ENCODE measurements around the gene ISG15. TPM values are rescaled to one million over a fixed set of nuclear protein-coding genes. Genes with fewer than 3 reads are reported as not detected.

ISG15 gene
- total and polyA plus RNA-seq, 2 experiments from 2014 or later: 62.3 to 89.6 TPM

- Histone ChIP-seq H3K27ac (peak overlapping the region; percentile 58), H3K4me3 (no peak overlapping the region), H3K36me3 (replicated peaks; ENCODE audit: insufficient read depth, low read depth) (no peaks in the 10 kb centered on the region), H3K79me2 (peaks cover 36% of the 10 kb centered on the region), H3K4me1 (ENCODE audit: insufficient read depth) (peaks cover 39% of the 10 kb centered on the region), H3K9me2 (replicated peaks; ENCODE audit: insufficient read depth) (no peaks in the 10 kb centered on the region), H3K4me2 (peak overlapping the region; percentile 97), H4K20me1 (ENCODE audit: insufficient read depth, poor library complexity, severe bottlenecking) (no peaks in the 10 kb centered on the region), H3K27me3 (no peaks in the 10 kb centered on the region), H2AFZ (no peak overlapping the region), H3K9me3 (ENCODE audit: low read depth) (no peaks in the 10 kb centered on the region)
- DNase-seq (ENCODE audit: low spot score): no peak
- WGBS (ENCODE audit: low lambda C conversion rate, missing lambda C conversion rate): 78% methylated on average over 12 of the region's 13 CpGs
- no peak for TF ChIP-seq EZH2 (IDR thresholded peaks at IDR 0.05; ENCODE audit: borderline replicate concordance)
- TF ChIP-seq, protein P1, sequence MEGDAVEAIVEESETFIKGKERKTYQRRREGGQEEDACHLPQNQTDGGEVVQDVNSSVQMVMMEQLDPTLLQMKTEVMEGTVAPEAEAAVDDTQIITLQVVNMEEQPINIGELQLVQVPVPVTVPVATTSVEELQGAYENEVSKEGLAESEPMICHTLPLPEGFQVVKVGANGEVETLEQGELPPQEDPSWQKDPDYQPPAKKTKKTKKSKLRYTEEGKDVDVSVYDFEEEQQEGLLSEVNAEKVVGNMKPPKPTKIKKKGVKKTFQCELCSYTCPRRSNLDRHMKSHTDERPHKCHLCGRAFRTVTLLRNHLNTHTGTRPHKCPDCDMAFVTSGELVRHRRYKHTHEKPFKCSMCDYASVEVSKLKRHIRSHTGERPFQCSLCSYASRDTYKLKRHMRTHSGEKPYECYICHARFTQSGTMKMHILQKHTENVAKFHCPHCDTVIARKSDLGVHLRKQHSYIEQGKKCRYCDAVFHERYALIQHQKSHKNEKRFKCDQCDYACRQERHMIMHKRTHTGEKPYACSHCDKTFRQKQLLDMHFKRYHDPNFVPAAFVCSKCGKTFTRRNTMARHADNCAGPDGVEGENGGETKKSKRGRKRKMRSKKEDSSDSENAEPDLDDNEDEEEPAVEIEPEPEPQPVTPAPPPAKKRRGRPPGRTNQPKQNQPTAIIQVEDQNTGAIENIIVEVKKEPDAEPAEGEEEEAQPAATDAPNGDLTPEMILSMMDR (IDR thresholded peaks at IDR 0.05; ENCODE audit: poor library complexity): no peak
Observed at GRCh38 chr1:1023700-1024099, 10.4 kb downstream of the ISG15 start.

DNA sequence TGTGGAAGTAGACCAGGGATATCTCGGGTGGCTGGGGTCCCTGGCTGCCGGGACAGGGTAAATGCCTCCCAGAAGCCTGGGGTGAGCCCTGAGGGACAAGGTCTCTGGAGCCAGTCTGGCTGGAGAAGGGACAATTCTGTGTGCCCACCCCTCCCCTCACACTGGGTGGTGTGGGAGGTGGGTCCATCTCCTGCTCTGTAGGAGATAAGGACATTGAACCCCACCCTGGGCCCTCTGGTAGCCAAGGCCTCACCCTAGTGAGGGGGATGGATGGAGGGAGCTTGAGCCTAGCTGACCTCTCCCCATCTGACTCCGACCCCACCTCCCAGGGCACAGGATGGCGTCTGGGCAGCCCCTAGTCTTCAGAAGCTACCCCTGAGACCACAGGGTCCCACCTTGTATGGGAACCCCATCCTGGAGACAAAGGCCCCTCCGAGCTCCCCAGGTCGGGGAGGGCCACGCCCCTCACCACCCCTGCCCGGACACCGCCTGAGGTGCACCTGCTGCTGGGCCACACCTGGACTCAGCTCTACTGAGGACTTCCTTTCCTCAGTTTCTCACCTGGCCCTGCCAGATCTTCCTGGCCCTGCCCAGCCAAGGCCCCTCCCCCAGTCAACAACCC is 11.0 kb downstream of the ISG15 start:
- Histone ChIP-seq H4K20me1 (ENCODE audit: insufficient read depth, poor library complexity, severe bottlenecking) (no peaks in the 10 kb centered on the region), H3K4me3 (no peak overlapping the region), H3K9me3 (ENCODE audit: low read depth) (no peaks in the 10 kb centered on the region), H3K36me3 (replicated peaks; ENCODE audit: insufficient read depth, low read depth) (no peaks in the 10 kb centered on the region), H2AFZ (no peak overlapping the region), H3K27ac (peak overlapping the region; percentile 58), H3K4me1 (ENCODE audit: insufficient read depth) (peaks cover 35% of the 10 kb centered on the region), H3K4me2 (peak overlapping the region; percentile 97), H3K9me2 (replicated peaks; ENCODE audit: insufficient read depth) (no peaks in the 10 kb centered on the region), H3K27me3 (no peaks in the 10 kb centered on the region), H3K79me2 (peaks cover 36% of the 10 kb centered on the region)
- no peak for TF ChIP-seq EZH2 (IDR thresholded peaks at IDR 0.05; ENCODE audit: borderline replicate concordance)
- no peak for TF ChIP-seq EZH2phosphoT487 (IDR thresholded peaks at IDR 0.05; ENCODE audit: low read depth, severe bottlenecking, unreplicated experiment)
- TF ChIP-seq, protein P1 (IDR thresholded peaks at IDR 0.05; ENCODE audit: poor library complexity): no peak
- no peak for DNase-seq (ENCODE audit: low spot score)
- 91% methylated on average over 9 of the region's 9 CpGs for WGBS (ENCODE audit: low lambda C conversion rate, missing lambda C conversion rate)

- H2AFZ ChIP-seq: no peak overlapping the region
- H3K79me2 ChIP-seq: peaks cover 36% of the 10 kb centered on the region
- H3K36me3 ChIP-seq (replicated peaks; ENCODE audit: insufficient read depth, low read depth): no peaks in the 10 kb centered on the region
- H3K4me1 ChIP-seq (ENCODE audit: insufficient read depth): peaks cover 35% of the 10 kb centered on the region
- H4K20me1 ChIP-seq (ENCODE audit: insufficient read depth, poor library complexity, severe bottlenecking): no peaks in the 10 kb centered on the region
- no peaks in the 10 kb centered on the region for H3K9me2 ChIP-seq (replicated peaks; ENCODE audit: insufficient read depth)
- TF ChIP-seq, protein P1 (IDR thresholded peaks at IDR 0.05; ENCODE audit: poor library complexity): no peak
- no peak for TF ChIP-seq EZH2 (IDR thresholded peaks at IDR 0.05; ENCODE audit: borderline replicate concordance)
- no peak for TF ChIP-seq EZH2phosphoT487 (IDR thresholded peaks at IDR 0.05; ENCODE audit: low read depth, severe bottlenecking, unreplicated experiment)
- peak overlapping the region; percentile 76 for H3K27ac ChIP-seq
- H3K9me3 ChIP-seq (ENCODE audit: low read depth): no peaks in the 10 kb centered on the region
- no peaks in the 10 kb centered on the region for H3K27me3 ChIP-seq
- 76% methylated on average over 28 of the region's 31 CpGs for WGBS (ENCODE audit: low lambda C conversion rate, missing lambda C conversion rate)
- peak; percentile 90 for DNase-seq (ENCODE audit: low spot score)
- peak overlapping the region; percentile 77 for H3K4me2 ChIP-seq
- H3K4me3 ChIP-seq: no peak overlapping the region
Observed at GRCh38 chr1:1024771-1025699, 11.7 kb downstream of the ISG15 start.

All from hepatocyte (in vitro differentiated cells).